OCI-LY3 (cell line): ENCODE results near the gene SLC2A13.
A peak's percentile ranks its signal among the peaks of the same experiment; 100 is the strongest.

Source experiments
- H2AFZ ChIP-seq: fragments of 200-600, 300-600 bp; shearing (Covaris generic); 2 replicates; pipeline ENCODE4 v1.6.0; 2014; ENCODE audit warnings: antibody characterized with exemption, low read depth, low read length
- H3K27ac ChIP-seq: fragments of 200-600, 300-600 bp; sonication (generic); 2 replicates; pipeline ENCODE4 v1.5.1; 2014; ENCODE audit warnings: mild to moderate bottlenecking, low read length, moderate library complexity, mixed read lengths
- H3K27me3 ChIP-seq: fragments of 200-600, 300-600 bp; sonication (generic); 2 replicates; pipeline ENCODE4 v1.6.1; 2014; ENCODE audit warnings: low read depth, low read length, mixed read lengths
- H3K36me3 ChIP-seq: fragments of 200-600, 300-600 bp; sonication (generic); replicated peaks from 2 replicates; pipeline ENCODE3; 2014; ENCODE audit warnings: low read depth, low read length, mixed read lengths
- H3K4me1 ChIP-seq: fragments of 300-600, 200-600 bp; sonication (generic); 2 replicates; pipeline ENCODE4 v1.6.1; 2014; ENCODE audit warnings: low read length, mixed read lengths
- H3K4me2 ChIP-seq: fragments of 200-600, 300-600 bp; sonication (generic); 2 replicates; pipeline ENCODE4 v1.6.1; 2014; ENCODE audit warnings: low read length, mixed read lengths
- H3K4me3 ChIP-seq: fragments of 300-600, 200-600 bp; sonication (generic); 2 replicates; pipeline ENCODE4 v1.5.1; 2014; ENCODE audit warnings: antibody characterized with exemption, mild to moderate bottlenecking, low read length, moderate library complexity
- H3K79me2 ChIP-seq: fragments of 300-600, 200-600 bp; shearing (Covaris generic); 2 replicates; pipeline ENCODE4 v1.6.1; 2014; ENCODE audit warnings: mild to moderate bottlenecking, low read length, mixed read lengths
- H3K9ac ChIP-seq: fragments of 300-600, 200-600 bp; shearing (Covaris generic); 2 replicates; pipeline ENCODE4 v1.6.0; 2014; ENCODE audit warnings: mild to moderate bottlenecking, low read length, moderate library complexity
- H3K9me3 ChIP-seq: fragments of 200-600, 300-600 bp; shearing (Covaris generic); 2 replicates; pipeline ENCODE4 v1.6.1; 2014; ENCODE audit warnings: low read length, mixed read lengths; ENCODE audit not compliant: insufficient read depth
- H4K20me1 ChIP-seq: fragments of 200-600, 300-600 bp; sonication (generic); 2 replicates; pipeline ENCODE4 v1.6.1; 2016; ENCODE audit warnings: low read length, mixed read lengths; ENCODE audit not compliant: insufficient read depth
- CTCF ChIP-seq: fragments of 200-600, 300-600 bp; sonication (generic); IDR thresholded peaks from 2 replicates; pipeline ENCODE4 v1.5.1; 2014; ENCODE audit warnings: antibody characterized with exemption, low read length, low read depth
- EZH2phosphoT487 ChIP-seq: fragments of 200-600 bp; shearing (Covaris generic); IDR thresholded peaks from 2 replicates; pipeline ENCODE4 v1.6.1; 2018; ENCODE audit warnings: antibody characterized with exemption, mixed run types, low read depth

Gene SLC2A13

GRCh38 chr12:39946361-39947280 lies 159.3 kb downstream of the SLC2A13 start:
- Histone ChIP-seq H3K27me3 (no peaks in the 10 kb centered on the region), H3K9ac (no peak overlapping the region), H3K9me3 (no peaks in the 10 kb centered on the region), H2AFZ (no peak overlapping the region), H3K36me3 (no peaks in the 10 kb centered on the region), H3K4me1 (peaks cover 6% of the 10 kb centered on the region; the same call in 1 of the 2 replicates), H3K4me3 (no peak overlapping the region), H3K27ac (no peak overlapping the region), H3K4me2 (no peak overlapping the region), H4K20me1 (no peaks in the 10 kb centered on the region), H3K79me2 (no peaks in the 10 kb centered on the region)
- TF ChIP-seq CTCF (no peak), EZH2phosphoT487 (no peak)

- H3K36me3 ChIP-seq: no peaks in the 10 kb centered on the region
- no peak overlapping the region for H3K4me2 ChIP-seq
- no peak overlapping the region for H3K9ac ChIP-seq
- H4K20me1 ChIP-seq: no peaks in the 10 kb centered on the region; the same call in 1 of the 2 replicates
- no peak overlapping the region for H2AFZ ChIP-seq
- peaks cover 34% of the 10 kb centered on the region for H3K4me1 ChIP-seq
- H3K4me3 ChIP-seq: no peak overlapping the region
- no peaks in the 10 kb centered on the region for H3K79me2 ChIP-seq
- H3K9me3 ChIP-seq: no peaks in the 10 kb centered on the region
- no peaks in the 10 kb centered on the region for H3K27me3 ChIP-seq
- H3K27ac ChIP-seq: no peak overlapping the region
- TF ChIP-seq EZH2phosphoT487 (no peak), CTCF (no peak)
Observed at GRCh38 chr12:39937119-39937518, 168.8 kb downstream of the SLC2A13 start.

GRCh38 chr12:39935839-39936238 lies 170.0 kb downstream of the SLC2A13 start:
- no peaks in the 10 kb centered on the region for H3K27me3 ChIP-seq
- H3K4me1 ChIP-seq: peaks cover 45% of the 10 kb centered on the region
- H3K9ac ChIP-seq: no peak overlapping the region
- no peak overlapping the region for H3K4me3 ChIP-seq
- H3K4me2 ChIP-seq: peak overlapping the region; percentile 26; the same call in 1 of the 2 replicates
- H3K9me3 ChIP-seq: no peaks in the 10 kb centered on the region
- no peak overlapping the region for H2AFZ ChIP-seq
- H3K27ac ChIP-seq: no peak overlapping the region
- no peaks in the 10 kb centered on the region for H3K79me2 ChIP-seq
- TF ChIP-seq CTCF: no peak
- TF ChIP-seq EZH2phosphoT487: no peak
- H3K36me3 ChIP-seq: no peaks in the 10 kb centered on the region
- peaks cover 3% of the 10 kb centered on the region for H4K20me1 ChIP-seq

GRCh38 chr12:39935275-39935674 lies 170.6 kb downstream of the SLC2A13 start:
- H3K79me2 ChIP-seq: no peaks in the 10 kb centered on the region
- H2AFZ ChIP-seq: no peak overlapping the region
- H3K27me3 ChIP-seq: no peaks in the 10 kb centered on the region
- peaks cover 3% of the 10 kb centered on the region for H4K20me1 ChIP-seq
- H3K36me3 ChIP-seq: no peaks in the 10 kb centered on the region
- TF ChIP-seq EZH2phosphoT487: no peak
- no peak for TF ChIP-seq CTCF
- H3K4me2 ChIP-seq: peak overlapping the region; percentile 26
- H3K4me3 ChIP-seq: no peak overlapping the region
- H3K9me3 ChIP-seq: no peaks in the 10 kb centered on the region
- peaks cover 51% of the 10 kb centered on the region for H3K4me1 ChIP-seq
- H3K9ac ChIP-seq: no peak overlapping the region
- no peak overlapping the region for H3K27ac ChIP-seq
